HS-5 (cell line): Measurements from ENCODE around the gene NTN1.
A peak's percentile ranks its signal among the peaks of the same experiment; 100 is the strongest.

Experiments used
- DNase-seq: peaks from one replicate; pipeline ENCODE4 v3.0.0-alpha.2; 2012; ENCODE audit warnings: low read depth

NTN1 gene

GRCh38 chr17:9218064-9218635, 196.8 kb downstream of the NTN1 start:
- DNase-seq = no peak

- DNase-seq = no peak
Observed at GRCh38 chr17:9218911-9219310, 197.6 kb downstream of the NTN1 start.

GRCh38 chr17:9219631-9220397, 198.5 kb downstream of the NTN1 start:
- DNase-seq = no peak

GRCh38 chr17:9220398-9221146, 199.3 kb downstream of the NTN1 start:
- DNase-seq = no peak

GRCh38 chr17:9221147-9221921, 200.0 kb downstream of the NTN1 start:
- DNase-seq = no peak

GRCh38 chr17:9221922-9222180, 200.5 kb downstream of the NTN1 start:
- no peak for DNase-seq

- DNase-seq = no peak
Observed at GRCh38 chr17:9223531-9223930, 202.2 kb downstream of the NTN1 start.

- DNase-seq = no peak
Observed at GRCh38 chr17:9224485-9224884, 203.2 kb downstream of the NTN1 start.

- DNase-seq = no peak
Observed at GRCh38 chr17:9225305-9226101, 204.2 kb downstream of the NTN1 start.

GRCh38 chr17:9226130-9226793, 205.0 kb downstream of the NTN1 start:
- no peak for DNase-seq

- no peak for DNase-seq
Observed at GRCh38 chr17:9226794-9227135, 205.5 kb downstream of the NTN1 start.

- DNase-seq = no peak
Observed at GRCh38 chr17:9227819-9228407, 206.6 kb downstream of the NTN1 start.

- peak; percentile 78 for DNase-seq
Observed at GRCh38 chr17:9228408-9229159, 207.3 kb downstream of the NTN1 start.

- DNase-seq = no peak
Observed at GRCh38 chr17:9229160-9229825, 208.0 kb downstream of the NTN1 start.

GRCh38 chr17:9229826-9230201, 208.5 kb downstream of the NTN1 start:
- no peak for DNase-seq

- peak; percentile 54 for DNase-seq
Observed at GRCh38 chr17:9230346-9230745, 209.0 kb downstream of the NTN1 start.

- DNase-seq = no peak
Observed at GRCh38 chr17:9230861-9231260, 209.6 kb downstream of the NTN1 start.

GRCh38 chr17:9231449-9232154, 210.3 kb downstream of the NTN1 start:
- no peak for DNase-seq

GRCh38 chr17:9232155-9232475, 210.8 kb downstream of the NTN1 start:
- no peak for DNase-seq
